GM23248 (cell line): ENCODE results near the gene ULBP2.

ENCODE experiments used
- EZH2 ChIP-seq: fragments of 200-600 bp; sonication (generic); IDR thresholded peaks from 2 replicates; pipeline ENCODE4 v1.6.1; 2018; ENCODE audit warnings: antibody characterized with exemption, mild to moderate bottlenecking; ENCODE audit not compliant: insufficient read depth, poor library complexity, severe bottlenecking
- EZH2phosphoT487 ChIP-seq: fragments of 200-600 bp; sonication (generic); IDR thresholded peaks from 2 replicates; pipeline ENCODE4 v1.6.1; 2018; ENCODE audit warnings: antibody characterized with exemption, moderate library complexity, mild to moderate bottlenecking, low read depth; ENCODE audit not compliant: insufficient read depth

GRCh38 chr6:149963212-149963461, 21.3 kb downstream of the ULBP2 start:
- no peak for TF ChIP-seq EZH2
- TF ChIP-seq EZH2phosphoT487 = no peak
